HG02938 (cell line): Measurements from ENCODE around the gene PLEKHA7.
"Not testable (repeated sequence)": the region's sequence is repeated elsewhere in the genome, so short reads cannot be mapped to it uniquely, and the experiment has no call there.

Experiments
- ATAC-seq: cut with Tn5 transposase; IDR thresholded peaks from one replicate; pipeline ENCODE4 v1.9.1; 2021; ENCODE audit warnings: mild to moderate bottlenecking, moderate library complexity; ENCODE audit not compliant: unreplicated experiment

PLEKHA7 gene

DNA sequence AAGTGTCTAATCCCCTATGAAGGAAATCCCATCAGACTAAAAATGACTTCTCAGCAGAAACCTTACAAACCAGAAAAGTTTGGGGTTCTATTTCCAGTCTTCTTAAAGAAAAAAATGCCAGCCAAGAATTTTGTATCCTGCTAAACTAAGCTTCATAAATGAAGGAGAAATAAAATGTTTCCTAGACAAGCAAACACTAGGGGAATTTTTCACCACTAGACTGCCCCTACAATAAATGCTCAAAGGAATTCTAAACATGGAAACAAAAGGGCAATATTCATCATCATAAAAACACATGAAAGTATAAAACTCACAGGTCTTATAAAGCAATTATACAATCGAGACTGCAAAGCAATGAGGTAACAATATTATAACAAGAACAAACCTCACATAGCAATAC lies 124.3 kb downstream of the PLEKHA7 start:
- no peak for ATAC-seq

DNA sequence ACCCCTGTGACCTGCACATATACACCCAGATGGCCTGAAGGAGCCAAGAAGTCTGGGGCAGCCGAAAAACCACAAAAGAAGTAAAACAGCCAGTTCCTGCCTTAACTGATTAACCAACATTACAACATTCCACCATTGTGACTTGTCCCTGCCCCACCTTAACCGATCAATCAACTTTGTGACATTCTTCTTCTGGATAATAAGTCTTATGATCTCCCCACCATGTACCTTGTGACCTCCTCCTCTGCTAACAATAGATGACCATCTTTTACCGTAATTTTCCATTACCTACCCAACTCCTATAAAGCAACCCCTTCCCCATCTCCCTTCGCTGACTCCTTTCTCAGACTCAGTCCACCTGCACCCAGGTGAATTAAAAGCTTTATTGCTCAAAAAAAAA lies 125.2 kb downstream of the PLEKHA7 start:
- ATAC-seq, result not testable (repeated sequence)

DNA sequence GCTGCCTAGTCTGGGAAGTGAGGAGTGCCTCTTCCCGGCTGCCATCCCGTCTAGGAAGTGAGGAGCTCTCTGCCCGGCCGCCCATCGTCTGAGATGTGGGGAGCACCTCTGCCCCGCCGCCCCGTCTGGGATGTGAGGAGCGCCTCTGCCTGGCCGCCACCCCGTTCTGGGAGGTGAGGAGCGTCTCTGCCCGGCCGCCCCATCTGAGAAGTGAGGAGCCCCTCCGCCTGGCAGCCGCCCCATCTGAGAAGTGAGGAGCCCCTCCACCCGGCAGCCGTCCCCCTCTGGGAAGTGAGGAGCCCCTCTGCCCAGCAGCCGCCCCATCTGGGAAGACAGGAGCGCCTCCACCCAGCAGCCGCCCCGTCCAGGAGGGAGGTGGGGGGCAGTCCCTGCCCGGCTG lies 126.3 kb downstream of the PLEKHA7 start:
- ATAC-seq, result not testable (repeated sequence)

DNA sequence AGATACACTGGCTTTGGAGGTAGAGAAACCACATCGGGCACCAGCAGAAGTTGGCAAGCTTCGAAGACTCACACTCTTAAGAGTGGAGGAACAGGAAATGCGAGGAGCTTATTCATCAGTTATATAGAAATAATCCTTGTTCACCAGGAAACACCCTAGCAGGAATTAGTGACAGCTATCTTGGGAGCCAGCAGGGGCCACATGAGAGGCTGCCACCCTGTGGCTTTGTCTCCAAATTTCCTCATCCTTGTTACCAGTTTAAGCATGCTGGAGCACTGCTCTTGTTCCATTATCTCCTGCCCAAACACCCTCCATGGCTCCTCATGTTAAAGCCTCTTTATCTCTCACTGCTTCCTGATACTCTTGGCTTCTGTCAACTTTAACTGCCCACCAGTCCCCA lies 131.0 kb downstream of the PLEKHA7 start:
- no peak for ATAC-seq

DNA sequence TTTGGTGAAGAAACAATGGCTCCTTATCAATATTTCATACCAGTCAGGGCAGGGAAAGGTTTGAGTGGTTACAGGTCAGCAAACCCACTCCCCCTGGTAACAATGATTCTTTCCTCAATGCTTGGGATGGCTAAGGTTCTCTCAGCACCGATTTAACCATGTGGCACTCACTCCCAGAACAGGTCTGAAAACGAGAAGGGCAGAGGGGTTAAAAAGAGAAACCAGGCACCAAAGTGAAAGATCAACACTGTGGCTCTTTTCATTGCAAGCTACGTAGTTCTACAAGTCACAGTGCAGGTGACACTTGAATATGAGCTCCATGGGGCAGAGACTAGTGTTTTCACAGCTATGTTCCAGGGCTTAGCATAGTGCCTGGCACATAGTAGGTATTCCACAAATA lies 132.4 kb downstream of the PLEKHA7 start:
- ATAC-seq, result no peak

DNA sequence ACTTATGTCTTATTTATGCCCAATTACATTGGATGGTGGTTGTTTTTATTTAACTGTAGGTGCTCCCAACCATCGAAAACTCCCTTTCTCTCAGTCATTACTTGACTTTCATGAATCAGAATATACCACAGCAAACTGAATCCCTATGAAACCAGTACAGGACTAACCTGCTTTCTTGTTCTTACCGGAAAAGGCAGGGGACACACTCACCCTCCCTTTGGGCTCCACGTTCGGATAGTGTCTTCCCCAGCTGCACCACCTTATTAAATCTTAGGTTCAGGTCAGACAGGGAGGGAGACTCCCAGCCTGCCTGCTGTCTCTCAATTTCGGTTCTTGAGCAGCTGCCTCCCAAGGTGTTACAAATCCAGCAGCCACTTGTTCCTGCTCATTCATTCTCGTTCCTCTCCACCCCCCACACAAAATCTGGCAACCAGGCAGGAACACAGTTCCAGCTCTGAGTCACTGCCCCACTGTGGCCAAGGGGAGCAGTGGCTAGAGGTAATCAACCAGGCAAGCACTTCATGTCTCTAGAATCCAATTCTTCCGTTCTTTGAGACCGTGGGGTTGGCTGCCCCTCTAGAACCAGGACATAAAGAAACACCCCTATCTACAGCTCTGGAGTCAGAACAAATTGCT lies 133.0 kb downstream of the PLEKHA7 start:
- no peak for ATAC-seq

DNA sequence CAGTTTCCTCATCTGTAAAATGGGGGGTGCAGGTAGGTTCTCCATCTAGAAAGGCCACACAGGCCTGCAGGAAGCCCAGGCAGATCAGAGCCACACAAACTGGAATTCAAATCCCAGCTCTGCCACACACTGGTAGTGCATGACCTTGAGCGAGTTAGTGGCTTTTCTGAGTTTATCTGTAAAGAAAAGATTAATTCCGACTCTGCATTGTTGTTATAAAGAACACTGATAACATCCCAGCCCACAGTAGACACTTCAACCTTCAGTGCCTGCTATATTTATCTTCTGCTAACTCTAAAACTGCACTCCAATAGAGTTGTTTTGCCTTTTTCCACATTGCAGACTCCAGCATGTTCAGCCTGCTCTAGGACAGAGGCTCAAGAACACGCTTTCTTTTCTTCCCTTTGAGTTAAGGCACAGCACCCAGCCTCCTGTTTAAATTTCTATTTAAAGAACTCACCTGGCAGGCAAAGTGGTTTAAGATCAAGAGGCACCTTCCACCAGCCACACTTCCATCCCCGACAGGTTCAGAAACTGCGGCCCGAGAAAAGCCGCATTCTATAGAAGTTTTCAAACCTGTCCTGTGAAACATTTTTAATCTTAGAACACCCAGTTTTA lies 133.9 kb downstream of the PLEKHA7 start:
- no peak for ATAC-seq

DNA sequence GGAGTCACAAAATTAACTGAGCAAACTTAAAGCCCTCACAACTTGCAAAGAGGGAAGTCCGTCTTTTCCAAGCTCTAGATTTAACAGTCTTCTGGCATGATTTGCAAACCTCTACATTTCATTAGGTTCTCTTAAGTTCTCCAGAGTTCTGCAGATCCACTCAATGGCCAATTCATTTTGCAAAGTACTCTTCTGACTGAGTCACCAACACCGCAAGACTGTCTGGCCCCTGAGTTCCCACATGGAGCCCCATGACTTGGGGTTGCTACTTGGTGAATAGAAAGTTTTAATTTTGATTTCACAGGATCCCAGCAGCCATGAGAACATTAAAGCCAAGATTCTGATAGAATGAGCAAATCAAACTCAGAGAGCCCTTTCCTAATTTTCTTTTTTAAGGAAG lies 134.5 kb downstream of the PLEKHA7 start:
- no peak for ATAC-seq

DNA sequence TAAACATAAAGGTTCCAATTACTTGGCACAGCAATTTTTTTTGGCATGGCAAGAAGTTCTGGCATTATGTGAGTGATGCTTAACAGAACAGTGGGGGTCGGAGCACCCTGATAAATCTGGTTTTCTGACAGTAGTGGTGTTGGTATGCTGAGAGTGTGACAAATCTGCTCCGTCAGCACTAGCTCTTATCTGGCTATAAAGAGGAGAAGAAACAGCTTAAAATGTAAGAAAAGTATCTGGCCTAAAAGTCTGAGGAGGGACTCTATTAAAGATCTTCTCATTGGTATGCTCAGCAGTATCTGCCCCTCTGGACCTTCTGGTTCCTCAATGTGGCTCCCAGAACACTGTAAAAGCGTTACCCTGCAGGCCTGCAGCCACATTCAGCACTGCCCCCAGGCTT lies 137.4 kb downstream of the PLEKHA7 start:
- no peak for ATAC-seq

DNA sequence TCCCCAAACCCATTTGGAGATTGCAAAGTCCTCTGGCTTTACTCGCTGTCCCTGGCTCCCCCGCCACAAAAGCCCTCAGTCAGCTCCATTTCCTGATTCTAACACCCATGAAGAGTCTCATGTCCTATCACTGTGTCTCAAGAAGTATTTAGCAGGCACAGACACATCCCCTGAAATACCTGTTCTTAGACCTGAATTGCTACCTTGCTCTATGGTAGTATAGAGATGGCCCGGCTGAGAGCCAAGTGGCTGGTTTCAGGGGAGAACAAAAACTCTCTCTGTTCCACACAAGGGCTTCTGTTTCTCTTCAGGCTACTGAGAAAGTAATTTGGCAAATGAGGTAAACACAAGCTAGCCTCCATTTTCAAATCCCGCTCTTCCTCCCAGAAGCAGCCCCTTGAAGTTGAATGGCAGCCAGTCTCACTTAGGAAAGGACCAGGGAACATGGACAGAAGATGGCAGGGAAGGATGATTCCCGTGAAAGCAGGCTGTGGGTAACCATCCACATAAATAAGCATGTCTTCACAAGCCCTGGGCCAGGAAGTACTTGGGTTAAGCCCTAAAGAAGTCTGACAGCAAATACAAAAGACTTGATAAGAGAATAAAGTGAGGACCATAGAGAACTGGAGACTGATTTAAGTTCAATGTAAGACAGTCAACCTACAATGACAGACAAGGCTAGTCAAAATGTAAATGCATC lies 138.0 kb downstream of the PLEKHA7 start:
- no peak for ATAC-seq

DNA sequence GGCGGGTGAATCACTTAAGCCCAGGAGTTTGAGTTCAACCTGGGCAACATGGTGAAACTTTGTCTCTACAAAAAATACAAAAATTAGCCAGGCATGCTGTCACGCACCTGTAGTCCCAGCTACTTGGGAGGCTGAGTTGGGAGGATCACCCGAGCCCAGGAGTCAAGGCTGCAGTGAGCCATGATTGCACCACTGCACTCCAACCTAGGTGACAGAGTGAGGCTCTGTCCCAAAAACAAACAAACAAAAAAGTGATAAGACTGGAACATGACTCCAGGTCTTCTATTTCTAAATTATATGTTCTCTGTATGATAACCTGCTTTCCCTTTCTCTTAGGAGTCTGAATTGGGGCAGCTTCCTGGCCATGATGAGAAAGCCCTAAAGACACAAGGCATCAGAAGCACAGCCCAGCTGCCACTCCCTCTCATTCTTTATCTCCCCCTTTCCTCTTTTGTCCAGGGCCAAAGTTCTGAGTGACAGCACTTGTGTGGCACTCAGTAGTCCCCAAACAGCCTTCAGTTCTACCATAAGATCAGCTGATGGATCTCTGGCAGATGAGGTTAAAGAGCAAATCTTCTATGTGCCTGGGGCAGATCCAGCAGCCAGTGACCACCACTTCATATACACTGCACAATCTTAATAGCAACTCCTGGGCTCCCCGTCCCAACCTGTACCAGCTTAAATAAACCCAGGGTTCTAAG lies 139.8 kb downstream of the PLEKHA7 start:
- no peak for ATAC-seq

DNA sequence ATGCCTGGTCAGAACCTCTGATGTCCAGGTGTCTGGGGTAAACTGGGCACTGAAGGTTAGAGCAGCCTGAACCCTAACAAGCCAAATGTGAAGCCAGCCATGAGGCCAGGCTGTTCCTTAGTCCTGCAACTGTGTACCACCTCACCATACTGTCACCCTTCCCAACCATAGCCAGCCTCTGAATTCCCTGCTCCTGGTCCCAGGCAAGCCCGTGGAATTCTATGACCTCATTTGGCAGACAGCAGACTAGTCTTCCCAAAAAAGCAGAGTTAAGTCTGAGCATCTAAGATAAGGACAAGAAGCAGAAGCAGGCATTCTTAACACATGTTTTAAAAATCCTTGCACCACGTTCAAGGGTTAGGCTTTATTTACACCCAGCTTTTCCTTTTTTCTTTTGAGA lies 140.9 kb downstream of the PLEKHA7 start:
- ATAC-seq, result no peak

DNA sequence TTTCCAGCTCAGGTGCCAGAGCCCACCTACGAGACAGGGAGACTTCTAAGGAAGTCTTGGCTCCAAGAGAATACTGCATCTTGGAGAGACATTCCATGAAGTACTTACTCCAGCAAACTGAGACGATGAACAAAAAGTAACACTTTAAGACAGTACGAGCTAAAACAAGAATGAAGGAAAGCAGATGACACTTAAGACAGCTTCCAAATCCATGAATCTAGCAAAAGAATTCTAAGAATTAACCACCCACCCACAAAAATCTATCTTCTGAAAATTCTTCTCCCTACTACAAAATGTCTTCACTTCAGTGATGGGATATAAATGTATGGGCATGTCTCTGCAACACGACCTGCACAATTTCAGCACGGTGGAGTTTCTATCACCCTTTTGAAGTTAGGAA lies 142.8 kb downstream of the PLEKHA7 start:
- no peak for ATAC-seq

DNA sequence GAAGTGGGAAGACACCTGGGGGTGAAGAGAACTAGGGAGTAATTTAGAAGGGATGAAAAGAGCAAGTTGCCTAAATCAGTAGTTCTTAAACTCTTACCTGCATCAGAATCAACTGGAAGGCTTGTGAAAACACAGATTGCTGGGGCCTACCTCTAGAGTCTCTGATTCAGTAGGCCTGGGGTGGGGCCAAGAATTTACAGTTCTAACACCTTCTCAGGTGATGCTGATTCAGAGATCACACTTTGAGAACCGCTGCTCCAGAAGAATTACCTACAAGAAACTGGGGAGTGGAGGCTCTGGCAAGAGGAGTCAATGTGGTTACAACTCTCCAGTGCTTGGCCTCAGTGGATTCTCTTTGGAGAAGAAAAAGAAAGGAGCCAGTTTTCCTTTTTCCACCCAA lies 147.1 kb downstream of the PLEKHA7 start:
- no peak for ATAC-seq

DNA sequence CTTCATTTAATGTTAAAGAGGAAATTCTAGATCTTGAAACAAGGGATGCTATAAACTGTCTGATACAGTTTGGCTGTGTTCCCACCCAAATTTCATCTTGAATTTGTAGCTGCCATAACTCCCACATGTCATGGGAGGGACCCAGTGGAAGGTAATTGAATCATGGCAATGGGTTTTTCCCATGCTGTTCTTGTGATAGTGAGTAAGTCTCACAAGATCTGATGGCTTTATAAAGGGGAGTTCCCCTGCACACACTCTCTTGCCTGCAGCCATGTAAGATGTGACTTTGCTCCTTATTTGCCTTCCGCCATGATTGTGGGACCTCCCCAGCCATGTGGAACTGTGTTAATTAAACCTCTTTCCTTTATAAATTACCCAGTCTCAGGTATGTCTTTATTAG lies 149.8 kb downstream of the PLEKHA7 start:
- ATAC-seq, result not testable (repeated sequence)

DNA sequence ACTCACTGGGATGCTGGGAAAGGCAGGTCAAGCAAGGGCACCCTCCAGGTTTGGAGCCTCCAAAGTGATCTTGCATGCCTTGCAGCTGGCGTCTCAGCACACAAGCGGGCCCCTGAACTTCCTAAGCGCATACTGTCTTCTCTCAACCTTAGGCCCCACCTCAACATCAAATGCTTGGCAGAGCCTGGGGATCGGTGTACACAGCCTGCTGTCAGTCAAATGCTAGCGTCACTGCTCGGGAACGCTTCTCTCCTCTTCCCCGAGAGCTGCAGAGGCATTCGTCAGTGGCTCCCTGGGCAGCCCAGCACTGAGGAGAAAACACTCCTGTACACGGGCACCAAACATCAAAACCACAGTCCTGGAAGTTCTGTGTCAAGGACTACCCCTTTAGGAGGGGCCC lies 150.8 kb downstream of the PLEKHA7 start:
- ATAC-seq, result no peak

DNA sequence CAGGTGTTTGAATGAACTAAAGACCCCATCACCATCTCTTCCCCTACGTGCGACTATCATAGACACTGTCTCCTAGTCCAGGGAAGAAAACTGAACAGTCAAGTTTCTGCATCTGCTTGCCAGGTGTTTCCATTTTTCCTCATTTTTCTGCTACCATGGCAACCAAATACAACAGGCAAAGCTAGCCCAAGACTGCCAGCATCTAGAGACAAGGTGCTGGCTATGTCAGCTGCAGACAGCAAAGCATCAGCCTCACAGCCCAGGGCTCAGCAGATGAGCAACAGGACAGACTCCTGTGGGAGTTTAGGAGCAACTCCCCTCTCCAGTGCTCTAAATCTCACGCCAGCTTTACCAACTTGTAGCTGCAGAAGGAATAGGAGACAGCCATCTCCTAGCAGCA lies 151.5 kb downstream of the PLEKHA7 start:
- ATAC-seq, result no peak

DNA sequence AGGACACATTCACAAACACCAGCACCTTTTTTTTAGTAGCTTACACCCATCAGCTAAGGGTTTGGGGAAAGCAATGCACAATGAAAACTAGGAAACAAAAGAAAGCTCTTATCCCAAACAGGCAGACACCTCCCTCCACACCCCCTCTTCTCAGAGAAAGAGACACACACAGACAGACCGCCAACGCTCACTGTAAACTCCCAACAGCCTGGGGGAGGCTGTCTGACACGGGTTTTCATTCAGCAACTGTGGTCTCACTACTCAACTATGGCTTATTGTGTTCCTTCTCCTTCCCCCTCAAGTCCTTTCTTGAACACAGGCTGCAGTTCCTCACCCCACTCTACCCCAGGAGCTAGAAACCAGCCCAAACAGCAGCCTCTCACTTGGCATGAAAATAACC lies 152.4 kb downstream of the PLEKHA7 start:
- no peak for ATAC-seq

DNA sequence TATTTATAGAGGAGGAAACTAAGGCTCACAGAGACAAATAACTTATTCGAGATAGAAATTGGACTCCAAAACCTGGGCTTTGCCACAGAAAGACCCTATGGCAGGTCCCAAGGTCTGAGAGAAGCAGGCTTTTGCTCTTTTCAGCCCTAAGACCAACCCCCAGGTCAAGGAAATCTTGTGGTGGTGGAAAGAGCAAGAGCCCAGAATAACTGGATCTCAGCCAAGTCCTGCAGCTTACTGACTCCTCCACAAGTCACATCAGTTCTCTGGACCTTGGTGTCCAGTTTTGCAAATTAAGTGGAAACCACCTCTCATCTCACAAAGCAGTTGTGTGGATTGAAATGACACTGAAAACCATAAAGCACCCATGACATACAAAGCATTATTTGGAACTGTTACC lies 153.6 kb downstream of the PLEKHA7 start:
- ATAC-seq, result no peak

DNA sequence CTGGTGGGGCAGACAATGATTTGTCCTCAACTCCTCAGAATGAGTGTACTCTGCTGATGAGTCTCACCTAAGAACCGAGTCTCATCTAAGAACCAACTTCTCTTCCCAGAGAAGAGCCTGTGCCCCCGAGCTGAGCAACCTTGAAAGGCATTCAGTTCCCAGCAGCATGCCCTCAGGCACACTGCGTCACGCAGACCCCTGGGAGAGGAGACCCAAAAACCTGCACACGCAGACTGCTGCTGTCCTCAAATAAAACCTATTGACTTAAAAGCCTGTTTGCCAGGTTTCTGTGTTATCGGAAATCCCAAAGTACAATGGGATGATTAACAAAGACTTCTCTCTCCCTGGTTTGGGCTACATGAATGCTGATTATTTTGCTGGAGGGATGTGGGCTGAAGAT lies 154.6 kb downstream of the PLEKHA7 start:
- ATAC-seq, result no peak

DNA sequence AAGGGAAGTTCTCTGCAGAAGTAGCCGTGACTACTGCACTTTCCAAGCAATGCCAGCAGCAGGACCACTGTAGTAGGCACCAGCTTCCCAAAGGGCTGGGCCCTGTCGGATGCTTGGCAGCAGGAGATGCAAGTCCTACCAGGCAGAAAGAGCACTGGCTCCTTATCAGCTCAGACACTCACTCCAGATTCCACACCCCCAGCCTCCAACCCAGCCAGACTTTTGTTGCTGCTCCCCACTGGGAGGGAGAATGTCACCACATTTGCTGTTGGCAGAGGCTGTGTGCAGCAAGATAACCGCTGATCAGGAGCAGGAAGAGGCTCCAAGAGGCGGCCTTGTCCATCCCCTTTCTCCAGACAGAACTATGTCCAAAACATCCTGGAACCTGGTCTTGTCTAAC lies 157.0 kb downstream of the PLEKHA7 start:
- ATAC-seq, result no peak

DNA sequence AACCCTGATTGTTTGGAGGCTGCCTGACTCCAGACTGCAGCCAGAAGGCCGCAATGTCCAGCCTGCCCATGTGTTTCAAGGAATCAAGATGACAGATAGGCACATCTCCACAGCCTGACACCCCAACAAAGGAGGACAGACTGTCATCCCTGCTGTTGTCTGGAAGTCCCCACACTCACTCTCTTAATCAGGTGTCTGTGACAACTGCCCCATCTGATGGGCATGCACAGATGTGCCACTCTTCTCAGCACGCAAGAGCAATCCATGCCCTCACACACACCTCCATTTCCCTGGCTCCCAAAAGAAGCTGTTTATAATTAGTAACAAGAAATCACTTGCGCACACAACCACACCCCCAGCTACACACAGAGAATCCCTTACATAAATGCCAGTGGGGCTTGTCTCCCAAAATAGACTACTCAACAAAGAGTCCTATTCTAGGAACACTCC lies 158.2 kb downstream of the PLEKHA7 start:
- ATAC-seq, result no peak
